SK-N-MC (cell line): ENCODE results near the gene SPATA13.

ENCODE experiments used
- DNase-seq: peaks from one replicate; pipeline ENCODE4 v3.0.0-alpha.2; 2011; ENCODE audit warnings: low read depth, low spot score
- H3K27ac ChIP-seq: fragments of 200-600 bp; sonication (generic); 2 replicates; pipeline ENCODE4 v1.5.1; 2016; ENCODE audit warnings: mixed run types
- H3K36me3 ChIP-seq: fragments of 200-600 bp; sonication (generic); 2 replicates; pipeline ENCODE4 v1.6.1; 2017; ENCODE audit warnings: antibody characterized with exemption, low read length, mixed read lengths; ENCODE audit not compliant: insufficient read depth
- H3K4me3 ChIP-seq: fragments of 200-600 bp; sonication (generic); 2 replicates; pipeline ENCODE4 v1.5.1; 2016
- H3K9ac ChIP-seq: fragments of 200-600 bp; sonication (generic); 2 replicates; pipeline ENCODE4 v1.8.0; 2017; ENCODE audit warnings: mixed run types, mixed read lengths; ENCODE audit not compliant: insufficient read length
- H3K9me3 ChIP-seq: fragments of 200-600 bp; sonication (generic); 2 replicates; pipeline ENCODE4 v1.6.1; 2017; ENCODE audit warnings: low read depth, mild to moderate bottlenecking, antibody characterized with exemption, low read length, moderate library complexity, mixed read lengths
- EZH2 ChIP-seq: fragments of 200-600 bp; sonication (generic); IDR thresholded peaks from one replicate; pipeline ENCODE4 v1.6.1; 2017; ENCODE audit warnings: antibody characterized with exemption
- FOXP2 ChIP-seq: optimal IDR thresholded peaks from 2 replicates; pipeline ENCODE3; 2011; ENCODE audit warnings: mild to moderate bottlenecking, moderate library complexity; ENCODE audit not compliant: insufficient read depth; ENCODE audit errors: extremely low read length, control extremely low read depth
- POLR2AphosphoS5 ChIP-seq: IDR thresholded peaks from 2 replicates; pipeline ENCODE4 v1.6.1; 2012; ENCODE audit warnings: mild to moderate bottlenecking, low read depth, low read length, borderline replicate concordance

SPATA13 gene

DNA sequence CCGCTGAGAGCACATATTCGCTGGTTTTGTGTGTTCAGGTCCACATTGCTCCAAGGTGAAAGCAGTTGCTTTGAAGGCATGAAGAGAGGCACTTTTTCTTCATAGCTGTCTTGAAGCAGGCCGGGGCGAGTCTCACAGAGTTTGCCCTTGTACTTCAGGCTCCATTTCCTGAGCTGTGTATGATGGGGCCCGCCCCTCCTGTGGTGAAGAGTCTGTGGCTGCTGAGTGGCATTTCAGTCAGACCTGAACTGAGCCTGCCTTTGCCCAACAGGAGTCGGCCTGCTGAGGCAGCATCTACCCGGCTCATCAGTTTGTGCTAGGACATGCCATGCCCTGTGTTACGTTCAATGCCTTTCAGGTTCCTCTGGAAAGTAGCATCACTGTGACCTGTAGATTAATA, 104.5 kb downstream of the SPATA13 start:
- TF ChIP-seq POLR2AphosphoS5 (no peak), EZH2 (no peak), FOXP2 (no peak)
- no peaks in the 10 kb centered on the region for H3K36me3 ChIP-seq
- no peak overlapping the region for H3K9ac ChIP-seq
- DNase-seq, result no peak
- no peaks in the 10 kb centered on the region for H3K9me3 ChIP-seq
- no peak overlapping the region for H3K4me3 ChIP-seq
- H3K27ac ChIP-seq, result peak overlapping the region; percentile 80; the same call in 1 of the 2 replicates

DNA sequence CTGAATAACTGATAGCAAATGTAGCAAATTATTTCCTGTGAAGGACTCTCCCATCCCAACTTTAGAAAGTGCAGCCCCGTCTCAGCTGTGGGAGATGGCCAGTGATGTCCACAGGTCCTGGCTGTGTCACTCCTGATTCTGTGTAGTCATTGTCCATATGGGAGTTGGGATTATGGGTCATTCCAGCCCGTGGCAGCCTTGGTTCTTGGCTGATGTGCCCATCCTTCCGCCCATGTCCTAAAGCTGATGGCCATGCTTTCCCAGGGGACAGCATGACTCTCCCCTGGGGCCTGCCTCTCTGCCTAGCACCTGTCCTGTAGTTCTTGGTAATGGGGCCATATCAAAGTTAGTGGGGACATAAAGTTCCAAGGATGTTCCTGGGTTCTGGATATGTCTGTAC, 104.9 kb downstream of the SPATA13 start:
- Histone ChIP-seq H3K27ac (no peak overlapping the region), H3K9ac (no peak overlapping the region)
- TF ChIP-seq EZH2 (no peak), FOXP2 (no peak), POLR2AphosphoS5 (no peak)

DNA sequence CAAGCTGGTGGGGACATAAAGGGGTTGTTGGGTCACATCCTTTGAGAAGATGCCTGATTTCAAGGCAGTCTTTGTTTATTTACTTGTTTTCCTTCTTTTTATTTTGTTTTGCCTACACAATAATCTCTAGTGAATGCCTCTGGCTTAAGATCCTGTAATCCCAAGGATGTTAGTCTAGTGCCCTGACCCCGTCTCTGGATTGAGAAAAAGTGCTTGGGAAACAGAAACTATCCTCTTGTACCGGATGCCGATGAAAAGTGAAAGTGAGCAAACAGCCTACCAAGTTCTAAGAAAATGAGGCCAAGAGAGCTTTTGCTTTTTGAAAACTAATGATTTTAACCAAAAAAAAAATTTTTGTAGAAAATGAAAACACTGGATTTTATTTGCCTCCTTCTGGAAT, 106.8 kb downstream of the SPATA13 start:
- TF ChIP-seq POLR2AphosphoS5 (no peak), FOXP2 (no peak), EZH2 (no peak)
- no peaks in the 10 kb centered on the region for H3K9me3 ChIP-seq
- no peak overlapping the region for H3K9ac ChIP-seq

More for the DNA sequence above, 104.9 kb downstream of the SPATA13 start:
- no peaks in the 10 kb centered on the region for H3K9me3 ChIP-seq
- no peak overlapping the region for H3K4me3 ChIP-seq
- no peaks in the 10 kb centered on the region for H3K36me3 ChIP-seq
- DNase-seq, result no peak

DNA sequence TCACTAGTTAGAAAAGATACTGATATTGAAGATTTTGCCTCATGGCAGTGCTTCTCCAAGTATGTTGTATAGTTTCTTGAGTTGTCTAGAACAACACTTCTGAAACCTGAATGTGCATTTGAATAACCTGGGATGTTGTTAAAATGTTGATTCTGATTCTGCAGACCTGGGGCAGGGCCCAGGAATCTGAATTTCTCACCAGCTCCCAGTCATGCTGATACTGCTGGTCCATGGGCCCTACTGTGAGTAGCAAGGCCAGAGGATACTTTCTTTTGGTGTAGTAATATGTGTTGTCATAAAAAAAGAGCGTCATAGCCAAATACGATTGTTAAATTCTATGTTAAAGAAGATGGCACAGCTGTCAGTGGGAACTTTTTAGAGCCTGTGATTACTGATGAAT, 107.3 kb downstream of the SPATA13 start:
- TF ChIP-seq POLR2AphosphoS5 (no peak), EZH2 (no peak), FOXP2 (no peak)
- no peak for DNase-seq
- H3K36me3 ChIP-seq, result no peaks in the 10 kb centered on the region
- no peak overlapping the region for H3K4me3 ChIP-seq
- H3K27ac ChIP-seq, result no peak overlapping the region
- H3K9ac ChIP-seq, result no peak overlapping the region
- H3K9me3 ChIP-seq, result no peaks in the 10 kb centered on the region

More for the DNA sequence above, 106.8 kb downstream of the SPATA13 start:
- no peak for DNase-seq
- H3K27ac ChIP-seq, result no peak overlapping the region
- no peak overlapping the region for H3K4me3 ChIP-seq
- no peaks in the 10 kb centered on the region for H3K36me3 ChIP-seq

DNA sequence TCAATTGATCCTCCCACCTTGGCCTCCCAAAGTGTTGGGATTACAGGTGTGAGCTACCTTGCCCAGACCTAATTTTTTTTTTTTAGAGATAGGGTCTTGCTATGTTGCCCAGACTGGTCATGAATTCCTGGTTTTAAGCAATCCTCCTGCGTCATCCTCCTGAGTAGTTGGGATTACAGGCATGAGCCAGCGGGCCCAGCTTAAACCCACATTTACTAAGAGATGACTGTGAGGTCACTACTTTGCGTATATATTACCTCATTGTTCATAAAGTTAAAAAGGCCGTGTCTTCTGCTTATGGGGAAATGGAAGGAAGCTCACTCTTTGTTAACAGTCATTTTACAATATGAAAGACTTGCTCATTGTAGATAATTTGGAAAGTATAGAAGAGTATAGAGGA, 109.3 kb downstream of the SPATA13 start:
- H3K36me3 ChIP-seq, result no peaks in the 10 kb centered on the region
- peak overlapping the region; percentile 83; the same call in 1 of the 2 replicates for H3K4me3 ChIP-seq
- TF ChIP-seq EZH2, result no peak
- TF ChIP-seq POLR2AphosphoS5, result no peak
- no peak for TF ChIP-seq FOXP2
- no peak for DNase-seq
- no peaks in the 10 kb centered on the region for H3K9me3 ChIP-seq
- no peak overlapping the region for H3K27ac ChIP-seq
- no peak overlapping the region for H3K9ac ChIP-seq

DNA sequence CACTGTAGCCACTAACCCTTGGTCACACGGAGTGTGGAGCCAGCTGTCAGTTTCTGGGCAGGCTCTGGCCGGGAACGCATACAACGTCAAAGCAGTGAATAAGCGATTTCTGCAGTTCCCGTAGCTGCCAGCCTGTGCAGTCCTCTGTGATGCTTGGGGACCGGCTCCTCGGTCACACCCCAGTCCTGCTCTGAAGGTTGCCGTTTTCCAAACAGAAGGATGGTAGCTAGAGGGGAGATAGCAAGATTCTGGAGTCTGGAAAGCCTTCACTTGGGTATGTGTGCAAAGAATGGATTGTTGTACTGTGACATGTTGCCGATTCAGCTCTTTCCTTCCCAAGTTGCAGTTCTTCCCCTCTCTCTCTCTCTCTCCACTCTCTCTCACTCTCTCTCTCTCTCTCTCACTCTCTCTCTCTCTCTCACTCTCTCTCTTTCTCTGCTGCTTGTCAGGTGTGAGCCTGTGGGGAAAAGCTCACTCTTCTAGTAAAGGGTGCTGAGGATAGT, 110.2 kb downstream of the SPATA13 start:
- Histone ChIP-seq H3K9me3 (no peaks in the 10 kb centered on the region), H3K4me3 (peak overlapping the region; percentile 83), H3K36me3 (no peaks in the 10 kb centered on the region), H3K9ac (peak overlapping the region; percentile 83), H3K27ac (peak overlapping the region; percentile 98)
- DNase-seq, result no peak
- no peak for TF ChIP-seq FOXP2
- TF ChIP-seq POLR2AphosphoS5, result no peak
- TF ChIP-seq EZH2, result no peak

GRCh38 chr13:24271231-24271600, 110.7 kb downstream of the SPATA13 start:
- TF ChIP-seq EZH2 (no peak), FOXP2 (no peak), POLR2AphosphoS5 (no peak)
- DNase-seq, result no peak
- Histone ChIP-seq H3K27ac (peak overlapping the region; percentile 98), H3K9me3 (no peaks in the 10 kb centered on the region), H3K9ac (peak overlapping the region; percentile 83), H3K4me3 (peak overlapping the region; percentile 83), H3K36me3 (no peaks in the 10 kb centered on the region)

GRCh38 chr13:24271601-24272451, 111.3 kb downstream of the SPATA13 start:
- Histone ChIP-seq H3K36me3 (no peaks in the 10 kb centered on the region), H3K4me3 (peak overlapping the region; percentile 83), H3K9me3 (no peaks in the 10 kb centered on the region), H3K9ac (peak overlapping the region; percentile 83), H3K27ac (peak overlapping the region; percentile 98)
- no peak for DNase-seq
- TF ChIP-seq EZH2, result no peak
- TF ChIP-seq FOXP2, result no peak
- no peak for TF ChIP-seq POLR2AphosphoS5
